HL-60/S4 (cell line): ENCODE measurements around the gene PAPSS1.
"Not testable (repeated sequence)": the region's sequence is repeated elsewhere in the genome, so short reads cannot be mapped to it uniquely, and the experiment has no call there.

Source experiments
- in situ Hi-C: fragments of 300-500 bp; cut with MboI; formaldehyde crosslinking; loops from 2 replicates; pipeline ENCODE4 v1.14.3; 2022; ENCODE audit warnings: low sequenced_read_pairs

Gene PAPSS1

DNA sequence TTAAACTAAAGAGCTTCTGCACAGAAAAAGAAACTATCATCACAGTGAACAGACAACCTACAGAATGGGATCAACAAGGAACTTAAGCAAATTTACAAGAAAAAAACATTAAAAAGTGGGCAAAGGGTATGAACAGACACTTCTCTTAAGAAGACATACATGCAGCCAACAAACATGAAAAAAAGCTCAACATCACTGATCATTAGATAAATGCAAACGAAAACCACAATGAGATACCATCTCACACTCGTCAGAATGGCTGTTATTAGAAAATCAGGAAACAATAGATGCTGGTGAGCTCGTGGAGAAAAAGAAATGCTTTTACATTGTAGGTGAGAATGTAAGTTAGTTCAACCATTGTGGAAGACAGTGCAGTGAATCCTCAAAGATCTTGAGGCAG is 27.8 kb downstream of the PAPSS1 start:
- in situ Hi-C loops: no loop called here

GRCh38 chr4:107691378-107691777 is 28.7 kb downstream of the PAPSS1 start:
- in situ Hi-C loops: no loop called here

- in situ Hi-C loops: no loop called here
Measured at GRCh38 chr4:107689912-107690587, 30.0 kb downstream of the PAPSS1 start.

DNA sequence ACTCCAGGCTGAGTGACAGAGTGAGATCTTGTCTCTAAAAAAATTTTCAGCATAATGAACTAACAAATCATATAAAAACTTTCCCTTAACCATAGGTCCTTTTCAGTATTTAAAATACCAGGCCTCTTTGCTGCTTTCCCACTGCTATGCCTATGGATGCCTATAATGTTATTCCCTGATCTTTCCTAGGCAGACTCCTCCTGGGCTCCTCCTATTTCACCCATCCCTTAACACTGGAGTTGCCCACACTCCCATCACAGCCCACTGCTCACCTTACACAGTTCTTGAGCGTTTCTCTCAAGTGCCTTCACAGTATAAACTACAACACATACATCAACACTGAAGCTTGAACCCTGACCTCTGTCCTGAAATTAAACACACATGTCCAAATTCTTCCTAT is 31.6 kb downstream of the PAPSS1 start:
- in situ Hi-C loops: no loop called here

DNA sequence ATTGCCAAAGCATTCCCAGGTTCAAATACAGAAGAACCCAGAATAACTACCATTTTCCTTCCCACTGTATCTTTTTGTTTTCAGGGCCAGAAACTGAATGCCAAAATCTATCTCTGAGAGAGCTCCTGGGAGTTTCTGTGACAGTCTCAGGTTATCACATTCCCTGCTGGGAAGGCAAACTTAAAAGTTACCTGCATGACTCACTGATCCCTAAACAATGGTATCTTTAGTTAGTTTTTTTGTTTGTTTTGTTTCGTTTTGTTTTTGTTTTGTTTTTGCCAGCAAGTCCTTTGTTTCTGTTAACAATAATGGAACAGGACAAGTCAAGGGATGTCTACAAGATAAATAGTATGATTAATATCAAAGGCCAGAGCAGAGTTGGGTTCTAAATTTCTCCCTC is 34.3 kb downstream of the PAPSS1 start:
- in situ Hi-C loops: no loop called here

GRCh38 chr4:107683873-107684272 is 36.2 kb downstream of the PAPSS1 start:
- in situ Hi-C loops: no loop called here

DNA sequence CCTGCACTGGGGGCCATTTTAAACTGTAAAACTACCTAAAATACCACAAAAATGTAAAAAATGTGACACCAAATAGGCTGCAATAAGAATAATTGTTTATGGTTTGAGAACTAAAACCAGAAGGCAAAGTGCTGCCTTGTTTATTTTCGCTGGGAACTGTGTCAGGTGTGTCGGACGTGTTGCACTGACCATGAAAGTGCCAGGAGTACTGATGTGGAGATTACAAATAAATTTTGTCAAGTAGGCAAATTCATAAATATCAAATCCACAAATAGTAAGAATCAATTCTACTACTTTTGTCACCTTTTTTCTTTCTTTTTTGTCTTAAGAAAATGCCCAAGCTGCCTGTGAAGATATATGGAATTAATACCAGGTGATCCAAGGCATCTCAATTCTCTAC is 37.7 kb downstream of the PAPSS1 start:
- in situ Hi-C loops: no loop called here

- in situ Hi-C loops: no loop called here
Measured at GRCh38 chr4:107669068-107669467, 51.0 kb downstream of the PAPSS1 start.

- in situ Hi-C loops: no loop called here
Measured at GRCh38 chr4:107666134-107666533, 53.9 kb downstream of the PAPSS1 start.

GRCh38 chr4:107665001-107665400 is 55.0 kb downstream of the PAPSS1 start:
- in situ Hi-C loops: no loop called here

DNA sequence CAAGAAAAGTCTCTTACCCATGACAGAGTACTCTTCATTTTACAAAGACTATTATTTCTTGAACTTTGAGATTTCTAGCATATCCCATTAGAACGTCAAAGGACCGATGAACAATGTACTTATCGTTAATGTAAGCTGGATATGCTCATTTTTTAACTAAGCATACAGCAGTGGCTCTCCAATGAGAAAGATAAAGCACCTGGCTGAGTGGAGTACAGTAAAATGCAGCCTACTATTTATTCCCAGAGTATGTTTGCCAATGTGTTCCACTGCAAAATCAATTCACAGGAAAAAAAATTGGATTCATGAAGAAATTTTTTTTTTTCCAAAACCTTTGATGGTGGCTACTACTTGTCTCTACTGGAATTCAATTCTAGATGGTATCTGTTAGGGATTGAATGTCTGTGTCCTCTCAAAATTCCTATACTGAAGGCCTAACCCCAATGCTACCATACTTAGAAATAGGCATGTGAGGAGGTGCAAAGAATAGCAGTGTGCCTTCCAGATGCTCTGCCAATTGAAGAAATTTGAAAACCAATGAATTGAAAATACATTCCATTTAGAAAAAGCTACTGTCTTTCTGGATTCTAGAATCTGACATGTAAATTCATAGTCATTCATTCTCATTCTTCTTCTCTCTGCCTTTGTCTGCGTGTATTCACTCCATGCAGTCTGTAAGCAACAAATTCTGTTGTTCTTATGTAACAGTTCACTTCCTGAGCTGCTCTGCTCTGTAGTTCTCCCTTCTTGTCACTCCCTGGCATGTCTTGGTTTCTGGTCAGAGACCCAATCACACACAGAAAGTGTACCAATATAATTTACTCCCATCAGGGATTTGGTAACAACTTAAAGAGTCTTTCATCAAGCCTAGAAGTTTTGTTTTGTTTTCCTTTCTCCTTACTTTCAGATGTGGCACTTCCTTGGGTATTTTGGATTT is 61.4 kb downstream of the PAPSS1 start:
- in situ Hi-C loops: no loop called here

DNA sequence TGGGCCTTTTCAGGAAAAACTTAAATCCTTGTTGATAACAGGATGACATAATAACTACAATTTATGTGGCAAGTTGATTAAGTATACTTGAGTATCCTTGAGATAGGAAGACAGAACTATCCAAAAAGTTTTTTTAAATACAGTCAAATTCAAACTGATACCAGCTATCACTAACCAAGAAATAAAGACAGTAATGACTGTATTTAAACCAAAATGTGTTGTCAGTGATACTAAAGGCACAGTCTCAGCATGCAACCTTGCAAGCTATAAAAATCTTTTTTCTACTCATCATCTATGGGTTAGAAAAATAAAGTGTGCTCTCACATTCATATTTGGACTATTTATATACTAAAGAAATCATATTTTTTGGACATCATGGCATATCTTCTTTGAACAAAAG is 64.7 kb downstream of the PAPSS1 start:
- in situ Hi-C loops: no loop called here

- in situ Hi-C loops: no loop called here
Measured at GRCh38 chr4:107654694-107655093, 65.3 kb downstream of the PAPSS1 start.

DNA sequence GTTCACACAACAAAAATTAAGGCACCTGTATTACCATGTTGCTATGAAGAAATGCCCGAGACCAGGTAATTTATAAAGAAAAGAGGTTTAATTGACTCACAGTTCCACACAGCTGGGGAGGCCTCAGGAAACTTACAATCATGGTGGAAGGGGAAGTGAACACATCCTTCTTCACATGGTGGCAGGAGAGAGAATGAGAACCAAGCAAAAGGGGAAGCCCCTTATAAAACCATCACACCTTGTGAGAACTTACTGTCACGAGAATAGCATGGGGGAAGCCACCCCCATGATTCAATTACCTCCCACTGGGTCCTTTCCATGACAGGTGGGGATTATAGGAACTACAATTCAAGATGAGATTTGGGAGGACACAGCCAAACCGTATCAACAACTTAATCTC is 68.6 kb downstream of the PAPSS1 start:
- in situ Hi-C loops: not testable (repeated sequence)

- in situ Hi-C loops: no loop called here
Measured at GRCh38 chr4:107650251-107650650, 69.8 kb downstream of the PAPSS1 start.

GRCh38 chr4:107648178-107648991 is 71.6 kb downstream of the PAPSS1 start:
- in situ Hi-C loops: no loop called here

DNA sequence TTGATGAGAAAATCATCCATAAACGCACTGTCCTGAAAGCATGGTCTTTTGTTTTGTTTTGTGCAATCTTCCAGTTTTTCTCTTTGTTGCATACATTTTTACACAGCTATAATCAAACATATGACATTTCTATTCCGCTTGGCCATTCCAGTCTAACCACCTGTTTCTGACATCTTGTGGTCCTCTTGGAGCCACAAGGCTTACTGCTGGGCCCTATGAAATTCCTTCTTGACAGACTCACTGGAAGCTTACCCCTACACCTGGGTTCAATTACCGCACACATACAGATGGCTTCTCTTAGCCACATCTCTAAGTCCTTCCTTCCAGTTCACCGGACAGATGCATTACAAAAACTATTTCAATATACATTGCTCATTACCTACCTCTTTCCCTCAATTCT is 72.4 kb downstream of the PAPSS1 start:
- in situ Hi-C loops: no loop called here

GRCh38 chr4:107645604-107646003 is 74.4 kb downstream of the PAPSS1 start:
- in situ Hi-C loops: no loop called here

DNA sequence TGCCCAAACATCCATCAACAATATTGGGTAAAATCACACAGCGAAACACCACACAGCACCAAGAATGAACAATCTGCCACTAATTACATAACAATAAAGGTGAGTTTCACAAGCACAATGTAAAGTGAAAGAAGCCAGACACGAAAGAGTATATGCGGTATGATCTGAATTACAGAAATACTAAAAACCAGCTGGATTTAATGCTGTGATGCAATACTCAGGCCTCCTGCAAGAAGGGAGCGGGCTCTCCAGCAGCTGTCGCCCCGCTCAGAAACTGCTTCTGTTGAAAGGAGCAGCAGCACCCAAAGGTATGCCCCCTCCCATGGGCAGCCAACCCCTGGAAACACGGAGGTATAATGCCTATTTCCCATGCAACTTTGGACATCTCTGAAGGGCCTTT is 77.0 kb downstream of the PAPSS1 start:
- in situ Hi-C loops: no loop called here

- in situ Hi-C loops: no loop called here
Measured at GRCh38 chr4:107640878-107641277, 79.2 kb downstream of the PAPSS1 start.

- in situ Hi-C loops: no loop called here
Measured at GRCh38 chr4:107640197-107640596, 79.8 kb downstream of the PAPSS1 start.
